Natural killer cell (primary cell): ENCODE results near the gene SDR39U1. TPM values are rescaled to one million over a fixed set of nuclear protein-coding genes. Genes with fewer than 3 reads are reported as not detected.

ENCODE experiments used
- ATAC-seq, 3 donors: fragments of 150-1000 bp in 2 of 3; fragments of 200-7000 bp in 1 of 3; cut with Tn5 transposase; 1 replicate in 1 of 3; 2 replicates in 2 of 3; pipeline ENCODE4 v1.10.0; 2021; ENCODE audit warnings: mild to moderate bottlenecking in 2 of 3, moderate library complexity in 2 of 3
- DNase-seq, 2 donors: peaks; one replicate each; pipeline versions ENCODE4 v3.0.0 to v3.0.0-alpha.2; 2013 to 2021; ENCODE audit warnings: mixed read lengths in 1 of 2
- H3K27ac ChIP-seq: one replicate; pipeline ENCODE4 v1.5.1; 2013; ENCODE audit warnings: mild to moderate bottlenecking, low read length
- H3K27me3 ChIP-seq: one replicate; pipeline ENCODE4 v1.6.1; 2013; ENCODE audit warnings: low read length; ENCODE audit not compliant: control insufficient read depth, insufficient read depth
- H3K36me3 ChIP-seq: one replicate; pipeline ENCODE4 v1.6.1; 2013; ENCODE audit warnings: low read length; ENCODE audit not compliant: control insufficient read depth, insufficient read depth
- H3K4me1 ChIP-seq: one replicate; pipeline ENCODE4 v1.6.1; 2013; ENCODE audit warnings: low read length; ENCODE audit not compliant: control insufficient read depth, insufficient read depth
- H3K4me3 ChIP-seq: one replicate; pipeline ENCODE4 v1.5.1; 2013; ENCODE audit warnings: low read length
- H3K9me3 ChIP-seq: one replicate; pipeline ENCODE4 v1.6.1; 2013; ENCODE audit warnings: low read length; ENCODE audit not compliant: control insufficient read depth, insufficient read depth
- H3K27ac Mint-ChIP-seq, 2 donors: one replicate each; pipeline ENCODE4 v1.8.0; 2022; ENCODE audit warnings: mild to moderate bottlenecking in 2 of 2, mixed read lengths in 2 of 2, moderate library complexity in 1 of 2
- H3K27me3 Mint-ChIP-seq, 2 donors: one replicate each; pipeline ENCODE4 v1.8.0; 2022; ENCODE audit warnings: low read depth in 2 of 2, mixed read lengths in 2 of 2
- H3K36me3 Mint-ChIP-seq: one replicate; pipeline ENCODE4 v1.8.0; 2022; ENCODE audit warnings: mixed read lengths
- H3K4me1 Mint-ChIP-seq, 2 donors: one replicate each; pipeline ENCODE4 v1.8.0; 2022; ENCODE audit warnings: mixed read lengths in 2 of 2
- H3K4me3 Mint-ChIP-seq: one replicate; pipeline ENCODE4 v1.8.0; 2022; ENCODE audit warnings: mild to moderate bottlenecking, moderate library complexity, mixed read lengths
- H3K9me3 Mint-ChIP-seq, 2 donors: one replicate each; pipeline ENCODE4 v1.8.0; 2022; ENCODE audit warnings: mixed read lengths in 2 of 2
- WGBS: methylation state at CpG from one replicate; pipeline ENCODE4 v1.1.7; 2013; ENCODE audit warnings: missing lambda C conversion rate; ENCODE audit not compliant: insufficient coverage; 5-methylcytosine and 5-hydroxymethylcytosine counted together
- intact Hi-C: fragments of 100-400 bp; cut with micrococcal nuclease; formaldehyde crosslinking; loops from one replicate; pipeline ENCODE4 v1.14.2; 2022
- total RNA-seq, 4 donors: library from RNA; stranded (reverse); fragments of 120-200 nt in 1 of 4; gene quantifications; one replicate each; pipeline versions ENCODE4 v1.2.3 to v1.2.4, GENCODE V29; 2013 to 2022
- TF ChIP-seq, protein P1 (sequence below): fragments of 200-600 bp; IDR thresholded peaks from one replicate; pipeline ENCODE4 v1.8.0; 2022; ENCODE audit warnings: antibody characterized with exemption

SDR39U1 gene
- total RNA-seq, 3 donors from 2014 or later (not counting 1 experiment from before 2014, with no cell fraction given), result 97.1 to 106 (median 100) TPM

DNA sequence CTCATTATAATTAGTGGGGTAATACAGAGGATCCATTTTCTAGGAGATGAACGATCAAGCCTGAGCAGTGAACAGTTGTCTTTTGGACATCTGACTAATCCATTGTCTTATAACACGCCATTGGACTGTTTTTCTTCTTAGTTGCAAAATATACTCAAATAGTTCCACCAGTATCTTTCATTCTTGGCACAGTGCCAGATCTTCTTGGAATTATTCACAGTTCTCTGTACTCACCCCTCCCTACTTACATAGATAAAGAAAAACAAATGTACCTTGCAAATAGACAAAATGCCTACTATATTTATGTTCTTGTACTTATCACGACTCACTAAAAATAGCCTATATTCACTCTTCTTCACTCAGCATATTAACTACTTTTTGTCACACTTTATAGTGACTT is 16.9 kb downstream of the SDR39U1 start:
- Mint-ChIP-seq H3K27ac (no peak overlapping the region), H3K9me3 (no peaks in the 10 kb centered on the region), H3K36me3 (no peaks in the 10 kb centered on the region), H3K4me3 (no peak overlapping the region), H3K27me3 (no peaks in the 10 kb centered on the region), H3K4me1 (peaks cover 0 to 12% of the 10 kb centered on the region in 2 donors)
- H3K27me3 ChIP-seq, result no peaks in the 10 kb centered on the region
- DNase-seq (peak in 1 of 2 donors; percentile 42), ATAC-seq (no peak)
- H3K27ac ChIP-seq, result no peak overlapping the region
- H3K36me3 ChIP-seq, result no peaks in the 10 kb centered on the region
- no peaks in the 10 kb centered on the region for H3K9me3 ChIP-seq
- 82% methylated on average over 3 of the region's 3 CpGs for WGBS
- peaks cover 22% of the 10 kb centered on the region for H3K4me1 ChIP-seq
- no peak overlapping the region for H3K4me3 ChIP-seq
- TF ChIP-seq, protein P1, sequence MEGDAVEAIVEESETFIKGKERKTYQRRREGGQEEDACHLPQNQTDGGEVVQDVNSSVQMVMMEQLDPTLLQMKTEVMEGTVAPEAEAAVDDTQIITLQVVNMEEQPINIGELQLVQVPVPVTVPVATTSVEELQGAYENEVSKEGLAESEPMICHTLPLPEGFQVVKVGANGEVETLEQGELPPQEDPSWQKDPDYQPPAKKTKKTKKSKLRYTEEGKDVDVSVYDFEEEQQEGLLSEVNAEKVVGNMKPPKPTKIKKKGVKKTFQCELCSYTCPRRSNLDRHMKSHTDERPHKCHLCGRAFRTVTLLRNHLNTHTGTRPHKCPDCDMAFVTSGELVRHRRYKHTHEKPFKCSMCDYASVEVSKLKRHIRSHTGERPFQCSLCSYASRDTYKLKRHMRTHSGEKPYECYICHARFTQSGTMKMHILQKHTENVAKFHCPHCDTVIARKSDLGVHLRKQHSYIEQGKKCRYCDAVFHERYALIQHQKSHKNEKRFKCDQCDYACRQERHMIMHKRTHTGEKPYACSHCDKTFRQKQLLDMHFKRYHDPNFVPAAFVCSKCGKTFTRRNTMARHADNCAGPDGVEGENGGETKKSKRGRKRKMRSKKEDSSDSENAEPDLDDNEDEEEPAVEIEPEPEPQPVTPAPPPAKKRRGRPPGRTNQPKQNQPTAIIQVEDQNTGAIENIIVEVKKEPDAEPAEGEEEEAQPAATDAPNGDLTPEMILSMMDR, result no peak
- intact Hi-C loops, result no loop called here

DNA sequence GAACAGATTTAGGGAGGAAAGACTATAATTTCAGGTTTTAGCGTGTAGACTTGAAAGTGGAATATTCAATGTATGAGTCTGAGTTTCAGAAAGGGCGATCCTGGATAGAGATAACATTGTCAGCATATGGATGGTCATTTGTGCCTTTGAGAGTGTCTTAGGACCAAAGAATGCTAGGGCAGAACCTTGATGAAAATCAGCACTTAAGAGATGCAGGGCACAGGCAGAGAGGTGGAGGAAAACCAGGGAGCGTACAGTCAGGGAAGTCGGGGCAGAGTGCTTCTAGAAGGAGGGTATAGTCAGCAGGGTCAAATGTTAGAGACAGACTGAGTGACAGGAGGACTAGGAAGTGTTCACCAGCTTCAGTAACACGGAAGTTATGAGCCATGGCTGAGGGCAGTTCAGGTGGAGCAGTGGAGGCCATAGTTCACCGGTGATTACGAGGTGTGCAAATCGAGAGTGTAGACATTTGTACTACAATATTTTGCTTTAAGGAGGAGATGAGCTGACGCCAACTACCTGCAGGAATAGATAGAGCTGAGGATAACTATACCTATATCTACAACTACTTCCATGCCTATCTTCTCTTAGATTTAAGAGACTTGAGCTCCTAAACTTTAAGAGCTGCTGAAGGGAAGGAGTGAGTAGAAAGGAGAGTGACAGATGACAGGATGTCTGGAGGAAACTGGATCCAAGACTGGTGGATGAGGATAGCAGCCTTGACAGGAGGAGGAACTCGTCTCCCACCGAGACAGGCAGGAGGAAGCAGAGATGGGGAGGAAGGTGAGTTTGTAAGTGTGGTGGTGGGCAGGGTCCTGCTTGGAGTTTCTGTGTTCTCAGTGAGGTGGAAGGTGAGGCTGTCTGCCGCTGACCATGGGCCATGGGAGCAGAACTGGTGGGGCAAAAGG is 19.6 kb downstream of the SDR39U1 start:
- Mint-ChIP-seq H3K27me3 (peaks cover 0 to 7% of the 10 kb centered on the region in 2 donors), H3K9me3 (no peaks in the 10 kb centered on the region), H3K36me3 (no peaks in the 10 kb centered on the region), H3K27ac (no peak overlapping the region), H3K4me1 (no peaks in the 10 kb centered on the region), H3K4me3 (no peak overlapping the region)
- TF ChIP-seq, protein P1, result no peak
- no peaks in the 10 kb centered on the region for H3K9me3 ChIP-seq
- intact Hi-C loops, result no loop called here
- no peak overlapping the region for H3K27ac ChIP-seq
- H3K36me3 ChIP-seq, result no peaks in the 10 kb centered on the region
- no peak for DNase-seq
- H3K27me3 ChIP-seq, result no peaks in the 10 kb centered on the region
- 56% methylated on average over 11 of the region's 12 CpGs for WGBS
- peaks cover 5% of the 10 kb centered on the region for H3K4me1 ChIP-seq
- no peak for ATAC-seq
- no peak overlapping the region for H3K4me3 ChIP-seq

DNA sequence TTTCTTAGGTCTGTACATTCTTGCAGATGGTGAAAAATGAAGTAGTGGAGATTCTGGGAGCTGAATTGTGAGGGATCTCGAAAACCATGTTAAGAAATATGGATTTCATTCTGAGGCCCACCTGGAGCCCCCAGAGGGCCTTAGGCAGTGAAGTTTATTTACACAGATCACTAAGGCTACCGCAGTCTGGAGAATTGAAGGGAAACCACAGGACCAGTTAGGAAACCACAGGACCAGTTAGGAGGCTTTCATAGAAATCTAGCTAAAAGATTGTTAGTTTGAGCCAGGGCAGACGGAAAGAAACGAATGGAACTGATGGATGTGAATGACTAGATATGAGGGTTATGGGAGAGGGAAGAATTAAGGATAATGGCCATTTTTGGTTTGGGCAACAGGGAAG is 20.3 kb downstream of the SDR39U1 start:
- Mint-ChIP-seq H3K4me1 (no peaks in the 10 kb centered on the region), H3K27me3 (peaks cover 0 to 7% of the 10 kb centered on the region in 2 donors), H3K36me3 (no peaks in the 10 kb centered on the region), H3K27ac (no peak overlapping the region), H3K9me3 (no peaks in the 10 kb centered on the region), H3K4me3 (no peak overlapping the region)
- peak in 1 of 3 donors; percentile 55 for ATAC-seq
- Histone ChIP-seq H3K4me3 (no peak overlapping the region), H3K27me3 (no peaks in the 10 kb centered on the region), H3K36me3 (no peaks in the 10 kb centered on the region), H3K9me3 (no peaks in the 10 kb centered on the region), H3K27ac (no peak overlapping the region), H3K4me1 (peaks cover 5% of the 10 kb centered on the region)
- TF ChIP-seq, protein P1, result no peak
- peak in 1 of 2 donors; percentile 28 for DNase-seq
- 6% methylated on average over 4 of the region's 4 CpGs for WGBS
- intact Hi-C loops, result no loop called here
